Muscle layer of duodenum (tissue), 2 donors: Measurements from ENCODE around the gene NUP50.
"Not testable (repeated sequence)": the region's sequence is repeated elsewhere in the genome, so short reads cannot be mapped to it uniquely, and the experiment has no call there.

Experiments
- H3K27ac ChIP-seq: one replicate; pipeline ENCODE4 v1.7.0; 2013; ENCODE audit warnings: mild to moderate bottlenecking, low read length
- H3K27me3 ChIP-seq: one replicate; pipeline ENCODE4 v1.7.0; 2013; ENCODE audit warnings: low read depth, mild to moderate bottlenecking, control low read depth, low read length
- H3K36me3 ChIP-seq, 2 donors: one replicate each; pipeline ENCODE4 v1.7.0; 2013; ENCODE audit warnings: low read length in 2 of 2, control low read depth in 1 of 2, mild to moderate bottlenecking in 1 of 2; ENCODE audit not compliant: insufficient read depth in 2 of 2, control insufficient read depth in 1 of 2
- H3K4me1 ChIP-seq, 2 donors: one replicate each; pipeline ENCODE4 v1.7.0; 2013; ENCODE audit warnings: low read length in 2 of 2, mild to moderate bottlenecking in 2 of 2, control low read depth in 1 of 2, moderate library complexity in 1 of 2; ENCODE audit not compliant: insufficient read depth in 2 of 2, control insufficient read depth in 1 of 2
- H3K4me3 ChIP-seq, 2 donors: one replicate each; pipeline ENCODE4 v1.7.0; 2013; ENCODE audit warnings: low read length in 2 of 2, low read depth in 1 of 2, mild to moderate bottlenecking in 1 of 2
- H3K9me3 ChIP-seq, 2 donors: one replicate each; pipeline ENCODE4 v1.7.0; 2013; ENCODE audit warnings: low read length in 2 of 2, control low read depth in 1 of 2, mild to moderate bottlenecking in 1 of 2; ENCODE audit not compliant: control insufficient read depth in 1 of 2
- donor health status: healthy.

The NUP50 gene

GRCh38 chr22:45181766-45182165 is 18.0 kb downstream of the NUP50 start:
- no peaks in the 10 kb centered on the region for H3K4me1 ChIP-seq
- H3K27me3 ChIP-seq: no peaks in the 10 kb centered on the region
- H3K36me3 ChIP-seq: peaks cover 39 to 69% of the 10 kb centered on the region in 2 donors
- no peaks in the 10 kb centered on the region for H3K9me3 ChIP-seq
- no peak overlapping the region for H3K4me3 ChIP-seq
- H3K27ac ChIP-seq: no peak overlapping the region

- H3K27me3 ChIP-seq: no peaks in the 10 kb centered on the region
- H3K4me3 ChIP-seq: no peak overlapping the region
These were observed 20.2 kb downstream of the NUP50 start for GRCh38 chr22:45183974-45184373.

GRCh38 chr22:45185718-45186514 is 22.2 kb downstream of the NUP50 start:
- no peak overlapping the region for H3K27ac ChIP-seq
- H3K27me3 ChIP-seq: no peaks in the 10 kb centered on the region
- no peak overlapping the region for H3K4me3 ChIP-seq
- no peaks in the 10 kb centered on the region for H3K9me3 ChIP-seq
- H3K36me3 ChIP-seq: peaks cover 23 to 53% of the 10 kb centered on the region in 2 donors
- no peaks in the 10 kb centered on the region for H3K4me1 ChIP-seq

More at GRCh38 chr22:45183974-45184373, 20.2 kb downstream of the NUP50 start:
- no peaks in the 10 kb centered on the region for H3K4me1 ChIP-seq
- no peak overlapping the region for H3K27ac ChIP-seq
- H3K9me3 ChIP-seq: no peaks in the 10 kb centered on the region
- peaks cover 35 to 67% of the 10 kb centered on the region in 2 donors for H3K36me3 ChIP-seq

- Histone ChIP-seq H3K4me3 (no peak overlapping the region), H3K4me1 (no peaks in the 10 kb centered on the region), H3K27ac (no peak overlapping the region), H3K9me3 (no peaks in the 10 kb centered on the region), H3K27me3 (no peaks in the 10 kb centered on the region), H3K36me3 (peaks cover 14 to 39% of the 10 kb centered on the region in 2 donors)
These were observed 24.2 kb downstream of the NUP50 start for GRCh38 chr22:45187891-45188290.

GRCh38 chr22:45188779-45189178 is 25.1 kb downstream of the NUP50 start:
- no peak overlapping the region for H3K27ac ChIP-seq
- peaks cover 7 to 32% of the 10 kb centered on the region in 2 donors for H3K36me3 ChIP-seq
- no peaks in the 10 kb centered on the region for H3K4me1 ChIP-seq
- no peaks in the 10 kb centered on the region for H3K27me3 ChIP-seq
- H3K4me3 ChIP-seq: no peak overlapping the region
- no peaks in the 10 kb centered on the region for H3K9me3 ChIP-seq

GRCh38 chr22:45190202-45190872 is 26.6 kb downstream of the NUP50 start:
- H3K4me3 ChIP-seq: no peak overlapping the region
- peaks cover 0 to 24% of the 10 kb centered on the region in 2 donors for H3K36me3 ChIP-seq
- no peaks in the 10 kb centered on the region for H3K4me1 ChIP-seq
- no peaks in the 10 kb centered on the region for H3K9me3 ChIP-seq
- no peaks in the 10 kb centered on the region for H3K27me3 ChIP-seq
- no peak overlapping the region for H3K27ac ChIP-seq

- not testable (repeated sequence) for H3K4me1 ChIP-seq, H3K27ac ChIP-seq, H3K9me3 ChIP-seq, H3K27me3 ChIP-seq, H3K4me3 ChIP-seq
- peaks cover 0 to 29% of the 10 kb centered on the region in 2 donors for H3K36me3 ChIP-seq
These were observed 28.0 kb downstream of the NUP50 start for GRCh38 chr22:45191746-45192145.

GRCh38 chr22:45192701-45193187 is 29.0 kb downstream of the NUP50 start:
- H3K27me3 ChIP-seq: no peaks in the 10 kb centered on the region
- no peak overlapping the region for H3K27ac ChIP-seq
- H3K36me3 ChIP-seq: peaks cover 0 to 39% of the 10 kb centered on the region in 2 donors
- H3K9me3 ChIP-seq: no peaks in the 10 kb centered on the region
- no peak overlapping the region for H3K4me3 ChIP-seq
- no peaks in the 10 kb centered on the region for H3K4me1 ChIP-seq

- Histone ChIP-seq H3K27ac (no peak overlapping the region), H3K4me3 (no peak overlapping the region), H3K9me3 (no peaks in the 10 kb centered on the region), H3K4me1 (no peaks in the 10 kb centered on the region), H3K36me3 (peaks cover 8 to 47% of the 10 kb centered on the region in 2 donors), H3K27me3 (no peaks in the 10 kb centered on the region)
These were observed 31.0 kb downstream of the NUP50 start for GRCh38 chr22:45194686-45195085.

- H3K36me3 ChIP-seq: peaks cover 13 to 53% of the 10 kb centered on the region in 2 donors
- H3K27ac ChIP-seq: no peak overlapping the region
These were observed 31.9 kb downstream of the NUP50 start for GRCh38 chr22:45195616-45196015.

GRCh38 chr22:45196308-45196707 is 32.6 kb downstream of the NUP50 start:
- H3K27me3 ChIP-seq: no peaks in the 10 kb centered on the region
- H3K36me3 ChIP-seq: peaks cover 15 to 54% of the 10 kb centered on the region in 2 donors
- no peak overlapping the region for H3K27ac ChIP-seq
- H3K4me1 ChIP-seq: no peaks in the 10 kb centered on the region
- H3K4me3 ChIP-seq: no peak overlapping the region
- no peaks in the 10 kb centered on the region for H3K9me3 ChIP-seq

More at GRCh38 chr22:45195616-45196015, 31.9 kb downstream of the NUP50 start:
- Histone ChIP-seq H3K4me1 (no peaks in the 10 kb centered on the region), H3K9me3 (no peaks in the 10 kb centered on the region), H3K27me3 (no peaks in the 10 kb centered on the region), H3K4me3 (no peak overlapping the region)
